GM04504 (cell line): ENCODE results near the gene PINK1.
"Not testable (repeated sequence)": the region's sequence is repeated elsewhere in the genome, so short reads cannot be mapped to it uniquely, and the experiment has no call there.

Source experiments
- DNase-seq: peaks from one replicate; pipeline ENCODE4 v3.0.0-alpha.2; 2012; ENCODE audit warnings: low read depth

PINK1 gene

DNA sequence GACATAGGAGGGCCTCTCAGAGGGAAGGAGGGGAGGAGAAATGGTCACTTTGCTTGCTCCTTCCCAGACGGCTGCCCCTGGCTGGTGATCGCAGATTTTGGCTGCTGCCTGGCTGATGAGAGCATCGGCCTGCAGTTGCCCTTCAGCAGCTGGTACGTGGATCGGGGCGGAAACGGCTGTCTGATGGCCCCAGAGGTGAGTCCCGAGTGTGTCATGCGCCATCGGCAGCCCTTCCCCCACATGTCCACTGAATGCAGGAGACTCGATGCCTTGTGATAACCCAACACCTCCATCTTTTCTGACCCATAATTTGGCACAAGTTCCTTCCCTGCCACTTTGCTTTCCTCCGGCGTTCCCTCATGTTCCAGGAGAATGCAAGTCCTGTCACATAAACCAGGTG is 15.2 kb downstream of the PINK1 start:
- DNase-seq: no peak

DNA sequence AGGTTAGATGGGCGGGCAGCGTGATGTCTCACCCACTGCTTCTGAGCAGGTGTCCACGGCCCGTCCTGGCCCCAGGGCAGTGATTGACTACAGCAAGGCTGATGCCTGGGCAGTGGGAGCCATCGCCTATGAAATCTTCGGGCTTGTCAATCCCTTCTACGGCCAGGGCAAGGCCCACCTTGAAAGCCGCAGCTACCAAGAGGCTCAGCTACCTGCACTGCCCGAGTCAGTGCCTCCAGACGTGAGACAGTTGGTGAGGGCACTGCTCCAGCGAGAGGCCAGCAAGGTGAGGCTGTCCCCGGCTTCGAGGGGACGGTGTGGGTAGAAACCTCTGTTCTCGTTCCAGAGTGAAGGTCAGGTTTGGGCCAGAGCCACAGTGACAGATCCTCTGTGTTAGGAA is 15.7 kb downstream of the PINK1 start:
- DNase-seq: no peak

DNA sequence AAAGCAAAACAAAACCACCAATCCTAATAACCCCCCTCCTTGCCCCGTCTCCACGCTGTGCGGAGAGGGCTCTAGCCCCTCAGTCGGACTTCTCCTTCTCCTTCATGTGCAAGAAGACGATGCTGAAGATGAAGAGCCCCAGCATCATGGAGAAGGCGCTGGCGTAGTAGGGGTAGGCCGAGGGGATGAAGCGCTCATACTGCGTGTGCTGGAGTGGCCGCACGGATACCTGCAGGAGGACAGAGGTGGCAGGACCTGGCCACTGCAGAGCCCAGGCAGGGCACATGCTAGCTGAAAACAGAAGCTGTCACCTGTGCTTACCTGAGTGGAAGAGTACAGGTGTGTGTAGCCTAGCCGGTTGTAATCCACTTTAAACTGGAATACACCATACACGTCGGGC is 19.0 kb downstream of the PINK1 start:
- no peak for DNase-seq

DNA sequence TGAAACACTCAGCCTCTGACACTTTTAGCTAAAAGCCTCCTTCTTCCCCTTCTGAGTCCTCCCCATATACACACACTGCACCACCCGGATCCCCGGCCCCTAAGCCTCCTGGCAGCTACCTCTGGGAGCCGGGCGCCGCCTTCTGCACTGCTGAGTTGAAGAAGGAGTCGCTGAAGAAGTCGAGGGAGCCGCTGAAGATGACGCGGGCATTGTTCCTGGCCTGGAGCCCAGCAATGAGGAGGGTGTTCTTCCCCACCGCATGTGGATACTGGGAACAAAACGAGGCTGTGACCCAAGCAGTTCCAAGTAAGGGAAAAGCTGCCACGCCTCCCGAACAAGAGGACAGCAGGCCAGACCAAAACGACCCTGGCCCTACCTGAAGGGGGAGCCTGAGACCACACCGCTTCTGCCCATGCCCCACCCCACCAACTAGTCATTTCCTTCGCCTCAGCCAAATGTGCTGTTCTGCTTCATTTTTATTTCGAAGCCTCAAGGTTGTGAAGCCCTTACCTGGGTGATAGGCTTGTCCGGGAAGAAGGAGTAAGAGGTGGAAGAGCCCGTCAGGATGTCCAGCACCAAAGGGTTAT is 20.9 kb downstream of the PINK1 start:
- DNase-seq: no peak

DNA sequence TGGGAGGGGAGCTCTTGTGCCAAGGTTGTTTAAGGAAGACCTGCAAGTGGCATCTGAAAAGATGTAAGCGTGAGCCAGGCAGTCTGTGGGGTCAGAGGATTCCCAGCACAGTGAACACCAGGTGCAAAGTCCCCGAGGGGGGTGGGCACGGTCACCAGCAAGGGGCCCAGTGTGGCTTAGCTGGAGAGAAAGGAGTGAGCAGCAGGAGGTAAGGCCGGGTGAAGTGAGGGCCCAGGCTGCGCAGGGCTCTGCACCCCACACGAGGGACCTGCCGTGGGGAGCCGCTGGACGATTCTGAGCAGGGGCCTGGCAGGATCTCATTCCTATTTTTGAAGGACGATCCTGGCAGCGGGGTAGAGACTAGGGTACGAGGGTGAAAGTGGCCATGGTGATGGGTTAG is 23.8 kb downstream of the PINK1 start:
- no peak for DNase-seq

DNA sequence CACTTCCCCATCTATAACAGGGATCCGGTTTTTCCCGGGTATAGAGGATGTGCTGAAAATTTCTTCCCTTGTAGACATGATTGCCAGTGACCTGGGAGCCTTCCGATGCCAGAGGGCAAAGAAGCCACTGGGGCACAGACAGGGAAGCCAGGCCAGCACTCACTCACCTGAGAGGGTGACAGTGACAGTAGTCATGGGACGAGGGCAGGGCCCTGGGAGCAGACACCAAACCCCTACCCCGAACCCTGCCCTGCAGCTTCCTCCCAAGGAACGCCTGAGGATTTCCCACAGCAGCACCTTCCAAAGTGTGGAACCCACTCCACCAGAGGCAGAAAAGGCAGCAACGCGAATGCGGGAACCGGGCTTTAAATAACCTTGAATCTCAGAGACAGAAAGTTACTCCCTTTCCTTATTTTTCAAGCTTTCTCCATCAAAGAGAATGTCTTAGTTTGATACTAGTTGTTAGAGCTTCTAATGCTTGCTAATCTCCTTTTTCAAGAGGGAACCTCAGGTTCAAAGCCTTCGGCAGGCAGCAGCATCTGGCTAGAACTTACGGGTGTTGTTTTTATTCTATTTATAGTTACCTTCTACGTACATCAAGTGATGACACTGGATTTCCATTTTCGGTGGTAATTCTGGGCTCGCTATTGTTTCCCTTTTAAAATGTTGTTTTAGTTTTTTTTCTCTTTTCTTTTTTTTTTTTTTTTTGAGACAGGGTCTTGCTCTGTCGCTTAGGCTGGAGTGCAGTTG is 25.1 kb downstream of the PINK1 start:
- no peak for DNase-seq

DNA sequence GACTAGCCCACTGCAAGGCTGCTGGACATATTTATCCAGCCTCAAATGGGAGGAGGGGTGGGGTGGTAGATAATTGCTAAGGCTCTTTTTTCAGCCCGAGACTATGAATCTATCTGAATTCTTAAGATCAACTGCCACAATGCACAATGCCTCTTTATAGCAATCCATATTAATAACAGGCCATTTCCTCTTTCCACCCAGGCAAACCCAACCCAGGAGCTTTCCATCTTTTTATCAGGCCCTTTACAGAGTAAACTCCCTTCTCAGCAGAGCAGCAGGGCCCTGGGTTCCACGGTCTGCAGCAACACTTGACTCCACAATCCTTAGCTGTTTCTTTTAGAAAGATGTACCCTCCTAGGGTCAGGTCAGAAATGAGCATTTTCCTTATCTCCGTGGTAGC is 27.1 kb downstream of the PINK1 start:
- no peak for DNase-seq

DNA sequence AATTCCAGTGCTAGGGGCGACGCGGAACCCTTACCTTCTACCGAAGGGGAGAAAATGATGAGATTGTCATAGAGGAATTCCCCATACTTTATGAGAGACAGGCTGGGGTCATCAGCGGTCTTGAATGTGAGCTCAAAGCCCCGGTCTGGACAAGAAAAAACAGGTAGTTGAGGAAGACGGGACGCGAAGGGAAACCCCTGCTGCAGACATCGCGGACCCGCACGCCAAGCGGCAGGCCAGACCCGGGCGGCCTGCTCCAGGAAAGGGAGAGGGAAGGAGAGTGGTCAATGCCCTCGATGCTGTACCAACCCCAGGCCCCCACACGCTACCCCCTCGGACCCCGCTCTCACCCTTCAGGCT is 27.6 kb downstream of the PINK1 start:
- DNase-seq: no peak

DNA sequence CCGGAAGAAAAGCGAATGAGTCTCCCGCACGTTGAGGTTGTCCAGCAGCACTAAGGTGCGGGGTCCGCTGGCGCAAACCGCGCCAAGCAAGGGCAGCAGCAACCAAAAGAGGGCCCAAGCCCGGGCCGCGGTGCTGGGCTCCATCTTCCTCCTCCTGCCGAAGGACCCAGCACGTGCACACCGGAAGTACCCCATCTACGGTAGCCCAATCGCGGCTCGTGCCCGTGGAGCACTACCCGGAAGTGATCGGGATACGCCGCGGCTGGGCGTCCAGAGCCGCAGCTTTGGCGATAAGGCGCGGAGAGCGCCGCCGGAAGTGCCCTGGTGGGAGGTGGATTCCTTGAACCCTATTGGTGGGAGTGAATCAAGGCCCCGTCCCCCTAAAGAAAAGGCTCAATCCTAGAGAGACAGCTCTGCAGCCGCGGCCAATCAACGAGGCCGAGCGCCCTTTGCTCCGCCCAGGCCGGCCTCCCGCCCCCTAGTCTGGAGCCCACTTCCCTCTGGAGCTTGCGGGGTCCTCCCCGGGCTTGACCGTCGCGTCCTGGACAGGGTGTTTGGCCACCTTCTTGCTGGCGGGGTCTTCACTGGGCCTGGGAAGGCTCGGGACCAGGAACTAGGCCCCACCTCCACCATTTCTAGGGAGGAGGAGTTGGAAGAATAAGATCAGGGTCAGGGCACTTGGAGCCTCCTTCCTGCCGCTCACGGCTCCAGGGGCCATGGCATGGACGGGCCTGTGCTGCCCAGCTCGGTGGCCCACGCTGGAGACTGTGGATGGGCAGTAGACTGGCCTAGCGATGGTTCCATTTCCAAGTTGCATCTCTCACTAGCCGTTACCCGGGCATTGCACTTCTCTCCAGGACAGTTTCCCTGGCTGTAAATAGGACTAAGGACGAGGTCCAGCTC is 28.2 kb downstream of the PINK1 start, which contains the start of gene DDOST:
Gene DDOST (minus strand): TSS at position 163 of the 903 bp plus-strand sequence. CDS start 19 bp downstream, at position 144.
- DNase-seq: peak; percentile 96

DNA sequence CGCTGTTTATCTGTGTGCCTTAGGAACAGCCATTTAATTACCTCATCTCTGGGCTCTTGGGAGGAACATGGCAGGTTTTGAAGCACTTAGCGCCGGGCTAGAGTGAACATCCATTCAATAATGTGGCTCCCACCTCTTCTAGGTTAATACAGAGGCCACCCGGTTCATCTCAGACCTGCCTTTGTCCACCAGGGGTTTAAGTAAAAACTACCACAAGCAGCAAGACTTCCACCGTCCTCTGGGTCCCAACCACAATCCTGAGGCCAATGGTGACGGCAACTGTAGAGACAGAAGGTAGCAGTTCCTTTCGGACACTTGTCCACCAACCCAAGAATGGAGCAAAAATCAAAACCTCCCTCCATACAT is 28.8 kb downstream of the PINK1 start:
- no peak for DNase-seq

DNA sequence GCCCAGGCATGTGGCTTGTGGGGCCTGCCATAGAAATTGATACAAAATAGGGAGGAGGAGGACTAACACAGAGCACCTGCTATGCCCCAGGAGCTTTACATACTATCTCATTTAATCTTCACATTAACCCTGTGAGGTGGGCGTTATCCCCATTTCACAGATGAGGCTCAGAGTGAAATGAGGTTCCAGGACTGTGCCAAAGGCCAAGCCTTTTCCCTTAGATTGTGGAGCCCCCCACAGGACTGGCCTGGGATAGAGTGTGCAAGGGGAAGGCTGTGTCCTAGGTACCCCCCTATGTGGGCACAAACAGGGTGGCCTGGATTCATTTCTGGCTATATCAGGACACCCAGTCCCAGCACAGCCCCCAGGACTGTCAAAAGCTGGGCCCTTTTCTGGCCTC is 30.1 kb downstream of the PINK1 start:
- DNase-seq: no peak

DNA sequence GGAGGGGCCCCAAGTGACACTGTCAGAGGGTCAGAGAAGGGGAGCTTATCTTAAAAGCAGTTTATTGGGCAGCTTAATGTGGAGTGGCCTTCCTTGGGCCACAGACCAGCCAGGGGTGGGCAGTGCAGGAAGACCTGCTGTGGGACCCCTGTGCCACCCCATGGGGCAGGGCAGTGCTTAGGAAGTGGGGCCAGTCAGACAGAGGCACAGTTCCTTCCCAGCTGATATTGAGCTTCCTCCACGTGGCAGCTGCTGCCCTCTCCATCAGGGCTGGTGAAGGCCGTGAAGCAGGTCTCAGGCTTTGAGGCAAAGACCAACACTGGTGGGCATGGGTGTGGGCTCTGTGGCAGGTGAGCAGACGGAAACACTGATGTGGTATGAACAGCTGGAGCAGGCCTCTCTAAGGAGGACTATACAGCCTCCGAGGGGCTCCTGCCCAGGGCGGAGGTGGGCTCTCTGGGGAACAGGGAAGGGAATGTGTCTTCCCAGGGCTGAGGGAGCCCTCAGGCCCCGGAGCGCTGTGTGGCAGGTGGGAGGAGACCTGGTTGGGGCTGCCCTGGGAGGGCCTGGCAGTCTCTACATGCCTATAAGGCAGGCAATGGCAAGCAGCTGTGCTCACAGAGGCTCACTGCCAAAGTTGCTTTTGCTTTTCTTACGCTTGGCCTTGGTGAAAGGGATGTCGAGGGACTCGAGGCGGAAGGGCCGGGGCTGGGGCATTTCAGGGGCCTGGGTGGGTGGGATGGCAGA is 30.9 kb downstream of the PINK1 start:
- DNase-seq: no peak

DNA sequence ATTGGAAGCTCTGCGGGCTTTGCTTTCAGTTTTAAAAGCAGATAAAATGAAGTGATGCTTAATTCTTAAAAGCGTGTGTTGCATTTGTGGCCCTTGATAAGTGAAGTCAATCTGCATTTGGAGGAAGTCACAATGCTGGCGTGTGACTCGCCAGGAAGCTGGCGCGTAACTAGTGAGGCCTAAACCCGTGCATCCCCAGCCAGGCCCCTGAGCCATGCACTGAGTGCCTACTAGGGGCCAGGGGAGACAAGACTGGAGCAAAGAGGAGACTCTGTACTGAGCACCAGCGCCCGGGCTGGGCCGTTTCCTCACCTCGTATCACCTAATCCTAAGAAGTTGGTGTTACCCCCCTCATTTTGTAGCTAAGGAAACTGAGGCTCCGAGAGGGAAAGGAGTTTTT is 32.5 kb downstream of the PINK1 start:
- no peak for DNase-seq

DNA sequence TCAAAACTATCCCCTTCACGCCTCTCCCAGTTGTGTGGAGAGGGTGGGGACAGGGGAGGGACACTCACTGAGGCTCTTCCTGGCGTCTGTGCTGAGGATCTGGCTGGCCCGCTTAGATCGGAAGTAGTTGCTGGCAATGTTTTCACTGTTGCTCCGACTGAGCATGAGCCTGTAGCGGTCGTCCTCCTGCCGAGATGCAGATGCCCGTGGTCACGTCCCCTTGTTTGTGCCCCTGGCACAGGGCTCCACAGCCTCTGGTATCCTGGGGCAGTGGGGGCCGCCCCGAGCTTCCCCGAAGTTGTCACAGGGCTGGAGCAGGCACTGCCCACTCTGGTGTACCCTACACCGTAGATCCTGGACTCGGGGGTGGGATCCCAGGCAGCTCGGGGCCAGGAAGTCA is 32.9 kb downstream of the PINK1 start:
- no peak for DNase-seq

DNA sequence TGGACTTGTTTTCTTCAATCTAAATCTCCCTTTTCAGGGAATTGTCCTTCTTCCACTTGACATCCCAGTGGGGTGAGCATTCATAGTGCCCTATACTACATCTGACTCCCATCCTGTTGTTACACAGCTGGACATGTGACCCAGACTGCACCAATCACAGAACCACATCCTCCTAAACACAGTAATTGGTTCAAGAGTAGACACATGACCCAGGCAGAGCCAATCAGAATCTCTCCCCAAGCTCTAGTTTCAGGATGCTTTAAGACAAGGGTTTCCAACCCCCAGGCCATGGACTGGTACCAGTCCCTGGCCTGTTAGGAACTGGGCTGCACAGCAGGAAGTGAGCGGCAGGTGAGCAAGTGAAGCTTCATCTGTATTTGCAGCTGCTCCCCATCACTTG is 33.5 kb downstream of the PINK1 start:
- no peak for DNase-seq

DNA sequence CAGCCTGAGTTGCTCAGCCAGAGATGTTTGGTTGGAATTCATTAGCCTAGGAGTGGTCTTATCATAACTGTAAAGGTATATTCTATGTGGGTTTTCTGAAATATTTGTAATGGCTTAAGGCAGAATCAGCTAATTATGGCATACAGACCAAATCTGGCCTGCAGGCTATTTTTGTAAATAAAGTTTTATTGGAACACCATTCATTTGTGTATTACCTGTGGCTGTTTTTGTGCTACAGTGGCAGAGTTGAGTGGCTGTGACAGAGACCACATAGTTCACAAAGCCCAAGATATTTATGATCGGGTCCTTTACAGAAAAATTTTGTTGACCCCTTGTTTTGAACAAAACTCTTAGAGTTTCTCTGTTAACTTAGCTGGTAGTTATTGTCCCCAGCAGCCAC is 35.3 kb downstream of the PINK1 start:
- DNase-seq: no peak

DNA sequence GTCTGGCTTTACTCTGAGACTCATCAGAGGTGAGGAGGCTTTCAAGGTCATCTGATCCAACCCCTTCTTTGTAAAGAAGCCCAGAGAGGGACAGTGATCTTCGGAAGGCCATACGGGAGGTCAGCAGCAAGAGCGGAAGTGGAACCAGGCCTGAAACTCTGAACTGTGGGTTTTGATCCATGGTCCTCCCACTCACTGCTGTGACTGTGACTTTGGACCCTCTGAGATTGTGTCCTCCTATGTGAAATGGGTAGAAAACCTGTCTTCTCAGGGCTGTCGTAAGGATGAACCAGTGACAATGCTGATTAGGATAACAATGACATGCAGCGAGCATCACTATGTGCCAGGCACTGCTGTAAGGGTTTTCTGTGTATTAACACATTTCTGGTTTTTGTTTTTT is 37.7 kb downstream of the PINK1 start:
- DNase-seq: no peak

DNA sequence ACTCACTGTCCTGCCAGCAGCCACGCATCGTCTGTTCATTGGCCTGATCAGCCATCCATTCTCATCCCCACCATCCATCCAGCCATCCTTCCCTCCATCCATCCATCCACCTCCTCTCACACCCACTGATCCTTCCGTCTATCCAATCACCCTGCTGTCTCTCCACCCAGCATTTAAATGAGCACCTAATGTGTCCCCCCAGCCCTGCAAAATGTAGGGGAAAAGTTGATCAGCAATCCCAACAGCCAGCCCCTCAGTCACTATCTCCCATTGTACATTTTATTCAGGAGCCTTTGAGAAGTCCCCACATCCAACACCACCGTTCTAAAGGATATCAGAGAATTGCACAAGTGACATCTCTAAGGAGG is 39.0 kb downstream of the PINK1 start:
- no peak for DNase-seq

DNA sequence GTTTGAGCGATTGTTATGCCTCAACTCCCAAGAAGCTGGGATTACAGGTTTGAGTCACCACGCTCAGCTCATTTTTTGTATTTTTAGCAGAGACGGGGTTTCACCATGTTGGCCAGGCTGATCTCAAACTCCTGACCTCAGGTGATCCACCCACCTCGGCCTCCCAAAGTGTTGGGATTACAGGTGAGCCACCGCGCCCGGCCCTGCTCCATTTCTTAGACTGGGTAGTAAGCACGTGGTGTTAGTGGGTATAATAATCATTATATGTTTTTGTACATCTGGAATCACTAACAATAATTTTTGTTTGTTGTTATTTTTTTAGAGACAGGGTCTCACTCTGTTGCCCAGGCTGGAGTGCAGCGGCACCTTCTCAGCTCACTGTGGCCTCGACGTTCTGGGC is 40.4 kb downstream of the PINK1 start:
- DNase-seq: not testable (repeated sequence)

DNA sequence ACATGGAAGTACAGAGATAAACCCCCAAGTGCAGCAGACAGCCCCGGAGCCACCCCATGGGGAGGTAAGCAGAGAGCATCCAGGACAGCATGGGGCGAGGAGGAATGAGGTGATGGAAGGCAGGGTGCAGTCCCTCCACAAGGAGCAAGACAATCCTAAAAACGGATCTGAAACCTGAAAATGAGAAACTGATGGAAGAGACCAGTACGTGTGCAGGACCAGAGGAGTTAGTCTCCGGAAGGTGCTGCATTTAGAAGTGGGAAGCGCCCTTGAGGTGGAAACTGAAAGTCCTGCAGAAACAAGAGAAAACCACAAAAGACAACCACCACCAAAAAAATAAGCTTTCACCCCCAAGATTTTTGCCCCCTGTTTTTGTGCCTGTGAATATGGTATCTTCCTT is 45.3 kb downstream of the PINK1 start:
- no peak for DNase-seq

DNA sequence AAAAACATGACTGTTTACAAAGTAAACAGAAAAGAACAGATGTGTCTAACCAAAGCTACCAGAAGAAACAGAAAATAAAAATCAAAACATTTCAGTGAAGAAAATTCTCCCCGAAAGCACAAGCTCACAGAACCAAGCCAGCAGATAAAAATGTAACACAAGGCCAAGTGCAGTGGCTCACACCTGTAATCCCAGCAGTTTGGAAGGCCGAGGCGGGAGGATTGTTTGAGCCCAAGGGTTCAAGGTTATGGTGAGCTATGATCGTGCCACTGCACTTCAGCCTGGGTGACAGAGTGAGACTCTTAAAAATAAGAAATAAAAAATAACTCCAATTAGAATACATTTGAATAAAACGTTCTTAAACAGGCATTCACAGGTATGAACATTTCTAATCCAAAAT is 47.0 kb downstream of the PINK1 start:
- no peak for DNase-seq

DNA sequence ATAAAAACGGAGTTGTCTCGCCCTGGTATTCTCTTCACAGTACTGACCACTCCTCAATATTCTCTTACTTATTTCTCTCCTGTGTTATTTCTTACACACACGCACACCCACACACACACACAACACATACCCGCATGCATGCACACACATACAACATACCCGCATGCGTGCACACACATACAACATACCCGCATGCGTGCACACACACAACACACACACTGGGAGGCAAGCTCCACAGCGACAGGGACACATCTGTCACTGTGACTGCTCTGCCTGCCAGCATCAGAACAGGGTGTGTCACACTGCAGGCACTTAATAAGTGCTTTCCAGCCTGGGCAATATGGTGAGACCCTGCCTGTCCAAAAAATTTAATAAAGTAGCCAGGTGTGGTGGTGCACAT is 48.7 kb downstream of the PINK1 start:
- no peak for DNase-seq
